Stimulated activated CD8-positive, alpha-beta memory T cell treated with anti-CD3 and anti-CD28 coated beads, Interleukin-4, amount 100 ng/mL, for 4 hours (primary cell): ENCODE results near the gene GSS.
"Not testable (repeated sequence)": the region's sequence is repeated elsewhere in the genome, so short reads cannot be mapped to it uniquely, and the experiment has no call there.

Experiments
- DNase-seq, 2 donors: peaks; one replicate each; pipeline ENCODE4 v3.0.0-alpha.2; 2020; ENCODE audit warnings: low read depth in 2 of 2, low spot score in 1 of 2

The GSS gene

DNA sequence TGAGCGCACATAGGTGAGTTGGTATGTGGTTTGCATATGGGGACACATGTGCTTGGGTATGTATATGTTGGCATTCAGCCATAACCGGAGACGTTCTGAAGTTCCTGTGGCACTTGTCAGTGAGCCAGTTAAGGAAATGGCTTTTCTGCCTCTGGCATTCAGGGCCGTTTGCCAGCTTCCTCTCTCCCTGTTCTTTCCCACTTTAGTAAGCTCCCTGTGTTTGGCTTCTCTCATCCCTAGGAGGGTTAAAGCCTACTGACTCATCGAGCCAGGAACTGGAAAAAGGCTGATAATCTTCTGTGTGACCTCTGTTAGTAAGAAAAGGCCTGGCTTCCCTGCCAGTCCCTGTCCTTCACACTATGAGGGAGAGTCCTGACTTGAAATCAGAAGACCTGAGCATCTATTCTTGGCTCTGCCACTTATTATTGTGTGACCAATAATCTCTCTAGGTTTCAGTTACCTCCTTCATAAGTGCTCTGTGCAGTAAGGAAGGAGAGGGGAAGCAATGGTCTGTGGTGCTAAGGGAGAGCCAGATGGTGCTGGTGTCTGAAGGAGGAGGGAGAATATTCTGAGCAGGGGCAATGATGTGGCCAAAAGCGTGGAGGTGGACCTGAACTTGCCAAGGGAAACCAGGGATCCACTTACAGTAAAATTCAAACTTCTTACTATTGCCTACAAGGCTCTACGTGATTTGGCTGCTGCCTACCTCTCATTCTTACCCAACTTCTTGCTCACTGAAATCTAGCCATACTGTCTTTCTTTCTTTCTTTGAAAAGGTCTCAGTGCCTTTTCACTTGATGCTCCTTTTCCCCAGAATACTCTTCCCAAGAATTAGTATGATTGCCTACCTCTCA lies 47.8 kb downstream of the GSS start:
- no peak for DNase-seq

DNA sequence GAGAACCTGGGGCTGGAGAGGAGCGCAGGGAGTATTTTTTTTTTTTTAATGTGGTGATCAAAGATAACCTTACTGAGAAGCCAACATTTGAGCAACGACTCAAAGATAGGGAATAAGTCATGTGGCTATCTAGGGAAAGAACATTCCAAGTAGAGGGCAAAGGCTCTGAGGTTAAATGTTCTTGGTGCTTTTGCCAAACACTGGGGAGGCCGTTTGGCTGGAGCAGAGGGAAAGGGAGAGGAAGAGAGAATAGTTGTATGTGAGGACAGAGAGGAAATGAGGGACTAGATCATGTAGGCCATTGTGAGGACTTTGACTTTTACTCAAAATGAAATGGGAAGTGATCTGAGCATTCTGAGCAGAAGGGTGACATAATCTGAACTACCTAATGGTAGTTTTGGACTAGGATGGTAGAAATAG lies 51.4 kb downstream of the GSS start:
- no peak for DNase-seq

DNA sequence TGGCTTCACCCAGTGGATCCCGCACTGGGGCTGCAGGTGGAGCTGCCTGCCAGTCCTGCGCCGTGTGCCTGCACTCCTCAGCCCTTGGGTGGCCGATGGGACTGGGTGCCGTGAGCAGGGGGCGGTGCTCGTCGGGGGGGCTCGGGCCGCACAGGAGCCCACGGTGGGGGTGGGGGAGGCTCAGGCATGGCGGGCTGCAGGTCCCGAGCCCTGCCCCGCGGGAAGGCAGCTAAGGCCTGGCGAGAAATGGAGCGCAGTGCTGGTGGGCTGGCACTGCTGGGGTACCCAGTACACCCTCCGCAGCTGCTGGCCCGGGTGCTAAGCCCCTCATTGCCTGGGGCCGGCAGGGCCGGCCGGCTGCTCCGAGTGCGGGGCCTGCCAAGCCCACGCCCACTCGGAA lies 56.9 kb downstream of the GSS start:
- not testable (repeated sequence) for DNase-seq

DNA sequence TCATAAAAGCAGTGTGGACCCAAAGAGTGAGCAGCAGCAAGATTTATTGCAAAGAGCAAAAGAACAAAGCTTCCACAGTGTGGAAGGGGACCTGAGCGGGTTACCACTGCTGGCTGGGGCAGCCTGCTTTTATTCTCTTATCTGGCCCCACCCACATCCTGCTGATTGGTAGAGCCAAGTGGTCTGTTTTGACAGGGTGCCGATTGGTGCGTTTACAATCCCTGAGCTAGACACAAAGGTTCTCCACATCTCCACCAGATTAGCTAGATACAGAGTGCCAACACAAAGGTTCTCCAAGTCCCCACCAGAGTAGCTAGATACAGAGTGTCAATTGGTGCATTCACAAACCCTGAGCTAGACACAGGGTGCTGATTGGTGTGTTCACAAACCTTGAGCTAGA lies 57.5 kb downstream of the GSS start:
- DNase-seq = not testable (repeated sequence)

DNA sequence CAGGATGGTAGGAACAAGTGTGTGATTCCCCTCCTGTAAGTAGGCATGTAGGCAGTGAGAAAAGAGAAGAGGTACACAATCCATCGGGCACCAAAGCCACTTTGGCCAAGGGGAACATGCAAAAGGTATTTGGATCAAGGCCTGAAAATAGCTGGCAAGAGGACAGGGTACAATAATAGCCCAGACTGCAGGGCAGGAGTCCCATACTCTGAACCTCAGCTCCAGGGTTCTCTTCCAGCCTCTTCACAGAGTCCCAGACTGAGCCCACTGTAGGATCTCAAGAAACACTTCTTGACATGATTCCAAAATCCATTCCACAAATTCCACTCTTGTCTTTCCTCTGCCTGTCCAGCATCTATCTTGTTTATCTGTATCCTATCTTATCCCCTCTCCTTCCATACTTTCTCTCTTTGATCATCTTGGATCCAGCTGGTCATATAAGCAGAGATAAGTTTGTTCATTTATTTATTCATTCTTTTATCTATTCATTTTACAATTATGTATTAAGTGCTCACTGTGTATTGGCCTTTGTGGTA lies 59.5 kb downstream of the GSS start:
- DNase-seq = no peak

DNA sequence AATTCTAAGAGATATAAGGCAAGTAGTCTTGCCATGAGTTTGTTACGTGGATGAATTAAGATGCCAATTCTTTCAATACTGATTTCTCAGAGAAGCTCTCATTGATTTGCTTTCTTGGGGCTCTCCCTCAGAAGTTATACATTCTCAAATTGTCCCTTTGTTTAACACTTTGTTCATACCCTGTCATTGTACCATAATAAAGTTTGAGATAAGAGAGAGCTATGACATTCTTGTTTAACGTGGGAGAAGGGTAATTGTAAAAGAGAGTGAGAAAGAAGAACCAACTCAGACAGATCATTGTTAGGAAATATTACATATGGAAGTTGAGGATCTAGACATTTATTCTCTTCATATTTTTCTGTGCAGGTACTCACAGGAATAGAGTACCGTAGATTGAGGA lies 60.1 kb downstream of the GSS start:
- DNase-seq = no peak

DNA sequence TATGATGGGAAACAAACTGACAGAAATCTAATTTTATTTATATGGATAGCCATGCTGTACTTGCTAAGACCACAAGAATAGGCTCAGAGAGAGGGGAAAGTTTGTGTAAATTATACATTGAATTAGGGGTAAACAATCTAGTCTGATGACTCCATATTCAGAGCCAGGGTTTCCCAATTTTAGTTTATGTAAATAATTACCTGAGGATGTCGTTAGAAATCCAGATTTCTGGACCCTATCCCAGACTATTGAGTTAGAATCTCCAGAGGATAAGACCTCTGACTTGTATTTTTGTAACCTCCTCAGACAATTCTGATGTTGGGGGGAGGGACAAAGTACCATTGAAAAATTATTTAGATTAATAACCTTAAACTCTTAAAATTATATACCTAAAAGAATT lies 60.9 kb downstream of the GSS start:
- no peak for DNase-seq

DNA sequence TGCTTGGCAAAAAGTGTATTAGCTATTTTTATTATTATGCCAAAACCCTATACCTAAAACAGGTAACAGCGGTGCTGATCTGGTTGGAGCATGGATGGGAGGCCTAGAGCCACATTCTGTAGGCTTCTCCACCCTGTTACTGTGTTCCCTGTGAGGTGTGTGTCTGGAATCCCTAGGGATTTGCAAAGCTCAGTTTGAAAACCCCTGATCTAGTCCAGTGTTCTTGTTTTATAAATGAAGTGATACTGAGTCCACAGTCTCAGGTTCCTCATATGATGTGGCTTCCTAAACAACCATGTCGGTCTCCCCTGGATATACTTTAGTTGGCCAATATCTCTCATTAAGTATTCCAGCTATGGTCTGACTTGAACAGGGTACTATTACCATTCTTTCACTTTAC lies 62.9 kb downstream of the GSS start:
- no peak for DNase-seq

DNA sequence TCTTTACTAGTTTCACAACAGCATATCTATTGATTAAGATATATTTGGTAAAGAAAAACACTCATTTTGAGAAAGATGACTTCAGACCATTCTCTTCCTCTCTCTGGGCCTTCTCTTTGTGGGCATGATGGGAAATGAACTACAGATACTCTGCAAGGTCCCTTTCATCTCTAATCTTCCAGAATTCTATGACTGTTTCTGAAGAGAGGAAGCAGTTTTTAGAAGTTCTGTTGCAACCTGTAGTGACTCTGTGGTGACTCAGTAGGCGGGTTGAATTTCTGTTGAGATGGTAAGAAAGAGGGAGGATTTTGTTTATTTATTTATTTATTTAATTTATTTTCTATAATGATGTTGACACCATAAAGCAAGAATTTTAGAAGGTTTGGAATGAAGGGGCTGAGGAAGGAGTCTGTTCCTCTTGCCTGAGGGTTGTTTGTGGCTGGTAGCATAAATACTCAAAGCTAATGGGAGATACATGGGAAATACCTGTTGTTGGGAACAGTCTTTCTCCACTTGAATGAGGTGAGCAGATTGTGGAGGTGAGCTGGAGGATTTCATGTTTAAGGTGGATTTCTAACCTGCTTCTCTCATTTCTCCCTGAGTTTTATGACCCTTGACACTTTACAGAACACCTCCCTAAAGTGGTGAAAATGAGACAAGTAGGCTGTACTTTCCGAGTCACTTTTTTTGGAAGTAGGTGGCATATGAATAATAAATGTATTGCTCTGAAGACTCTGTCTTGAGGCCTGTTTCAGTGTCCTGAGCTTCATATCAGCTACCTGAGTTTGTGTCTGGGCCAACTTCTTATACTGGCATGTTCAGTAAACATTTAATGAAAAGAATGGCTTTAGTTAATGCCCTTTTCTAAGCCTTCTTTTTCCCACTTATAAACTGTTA lies 64.2 kb downstream of the GSS start:
- DNase-seq = no peak

DNA sequence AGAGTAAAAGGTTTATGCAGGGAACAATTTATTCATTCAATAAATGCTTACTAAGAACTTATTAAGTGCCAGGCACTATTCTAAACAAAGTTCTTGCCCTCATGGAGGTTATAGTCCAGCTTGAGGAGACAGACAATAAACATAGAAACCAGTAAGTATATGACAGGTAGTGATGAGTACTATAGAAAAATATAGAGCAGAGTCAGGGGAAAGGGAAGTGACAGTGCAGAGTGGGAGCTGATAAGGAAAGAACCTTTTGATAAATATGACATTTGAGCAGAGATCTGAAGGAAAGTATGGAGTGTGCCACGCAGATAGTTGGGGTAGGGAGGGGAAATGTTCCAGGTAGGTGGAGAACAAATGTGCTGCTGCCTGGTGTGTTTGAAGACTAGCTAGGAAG lies 67.1 kb downstream of the GSS start:
- no peak for DNase-seq

DNA sequence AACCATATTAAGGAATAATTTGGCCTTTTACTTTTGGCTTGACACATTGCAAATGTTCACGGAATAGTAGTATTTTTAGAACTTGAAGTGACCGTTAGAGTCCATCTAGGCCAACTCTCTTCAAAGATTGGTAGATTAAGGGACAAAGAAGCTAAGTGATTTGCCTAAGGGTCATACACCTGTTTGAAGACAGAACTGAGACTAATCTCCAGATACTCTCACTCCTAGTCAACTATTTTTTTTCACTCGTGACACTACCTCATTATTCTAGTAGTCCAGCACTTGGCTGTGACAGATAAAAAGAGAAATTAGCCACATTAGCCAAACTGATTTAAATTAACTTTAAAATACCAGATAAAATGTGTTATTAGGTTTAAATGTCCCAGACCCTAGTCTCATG lies 68.6 kb downstream of the GSS start:
- DNase-seq = no peak

DNA sequence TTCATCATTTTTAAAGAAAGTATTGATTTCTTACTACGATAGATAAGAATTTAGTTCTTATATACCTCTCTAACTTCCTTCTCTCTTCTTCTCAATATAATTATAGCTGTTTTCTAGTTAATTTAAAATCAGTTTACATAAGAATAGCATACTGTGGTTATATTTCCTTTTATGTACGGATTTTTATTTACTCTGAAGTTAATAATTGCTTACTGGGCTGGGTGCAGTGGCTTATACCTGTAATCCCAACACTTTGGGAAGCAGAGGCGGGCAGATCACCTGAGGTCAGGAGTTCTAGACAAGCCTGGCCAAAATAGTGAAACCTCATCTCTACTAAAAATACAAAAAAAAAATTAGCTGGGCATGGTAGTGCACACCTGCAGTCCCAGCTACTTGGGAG lies 69.5 kb downstream of the GSS start:
- DNase-seq = no peak

DNA sequence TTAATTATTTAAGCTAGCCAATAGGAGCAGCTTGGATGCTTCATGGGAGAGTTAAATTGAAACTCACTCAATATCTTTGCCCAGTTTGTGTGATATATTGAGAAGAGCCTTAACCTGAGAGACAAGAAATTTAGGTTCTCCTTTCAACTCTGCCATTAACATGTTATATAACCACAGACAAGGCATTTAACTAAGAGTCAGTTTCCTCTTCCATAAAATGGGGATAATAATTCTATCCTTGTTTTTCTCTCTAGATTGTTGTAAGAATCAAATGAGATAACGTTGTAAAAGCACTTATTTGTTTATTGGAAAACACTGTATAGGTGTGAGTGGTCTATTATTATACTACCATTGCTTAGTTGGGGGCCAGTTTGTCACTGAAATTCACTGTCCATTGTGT lies 71.3 kb downstream of the GSS start:
- DNase-seq = no peak

DNA sequence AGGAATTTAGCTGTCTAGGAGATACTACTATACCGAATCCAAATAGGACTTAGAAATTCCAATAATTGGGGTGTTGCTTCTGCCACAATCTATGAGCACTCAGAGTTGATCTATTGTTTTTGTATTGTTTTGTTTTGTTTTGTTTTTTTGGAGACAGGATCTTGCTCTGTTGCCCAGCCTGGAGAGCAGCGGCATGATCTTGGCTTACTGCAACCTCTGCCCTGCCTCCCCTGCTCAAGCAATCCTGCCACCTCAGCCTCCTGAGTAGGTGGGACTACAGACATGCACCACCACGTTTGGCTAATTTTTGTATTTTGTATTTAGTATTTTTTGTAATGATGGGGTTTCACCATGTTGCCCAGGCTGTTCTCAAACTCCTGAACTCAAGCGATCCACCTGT lies 71.8 kb downstream of the GSS start:
- DNase-seq = no peak

DNA sequence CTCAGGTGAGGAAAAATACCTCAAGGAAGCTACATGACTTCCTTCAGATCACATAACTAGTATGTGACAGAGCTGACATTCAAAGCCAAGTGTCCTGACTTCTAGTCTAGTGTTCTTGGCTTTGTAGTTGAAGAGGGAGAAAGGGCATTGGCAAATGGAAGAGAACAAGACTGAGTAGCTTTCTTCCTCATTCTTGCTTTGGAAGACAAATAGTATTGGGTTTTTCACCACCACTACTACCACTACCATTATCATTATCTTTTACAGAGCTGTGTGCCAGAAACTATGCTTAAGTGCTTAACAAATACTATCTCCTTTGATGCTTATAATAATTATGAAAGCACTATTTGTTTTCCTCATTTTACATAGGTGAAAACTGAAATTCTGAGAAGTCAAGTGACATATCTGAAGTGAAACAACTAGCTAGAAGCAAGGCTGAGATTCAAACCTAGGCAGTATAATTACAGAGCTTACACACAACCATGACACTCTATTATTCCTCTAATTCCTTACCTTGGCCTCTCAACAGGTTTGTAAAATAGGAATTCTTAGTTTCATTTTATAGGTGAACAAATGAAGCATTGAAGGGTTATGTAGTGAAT lies 72.4 kb downstream of the GSS start:
- no peak for DNase-seq

DNA sequence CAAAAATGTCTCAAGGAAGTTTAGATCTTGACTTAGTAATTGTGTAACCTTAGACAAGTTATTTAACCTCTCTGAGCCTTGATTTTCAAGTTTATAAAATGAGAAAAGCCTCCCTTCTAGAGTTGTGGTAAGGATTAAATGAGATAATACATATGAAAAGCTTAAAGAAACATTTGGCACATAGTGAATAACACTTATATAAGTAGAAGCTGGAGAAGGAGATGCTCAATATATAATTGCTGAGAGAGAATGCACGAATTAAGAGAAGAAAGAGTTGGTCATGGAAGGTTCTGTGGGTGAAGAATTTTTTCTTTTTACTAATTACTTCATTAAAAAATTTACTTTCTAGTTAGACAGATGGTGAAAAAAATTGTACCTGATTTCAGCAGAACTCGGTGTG lies 73.9 kb downstream of the GSS start:
- no peak for DNase-seq

DNA sequence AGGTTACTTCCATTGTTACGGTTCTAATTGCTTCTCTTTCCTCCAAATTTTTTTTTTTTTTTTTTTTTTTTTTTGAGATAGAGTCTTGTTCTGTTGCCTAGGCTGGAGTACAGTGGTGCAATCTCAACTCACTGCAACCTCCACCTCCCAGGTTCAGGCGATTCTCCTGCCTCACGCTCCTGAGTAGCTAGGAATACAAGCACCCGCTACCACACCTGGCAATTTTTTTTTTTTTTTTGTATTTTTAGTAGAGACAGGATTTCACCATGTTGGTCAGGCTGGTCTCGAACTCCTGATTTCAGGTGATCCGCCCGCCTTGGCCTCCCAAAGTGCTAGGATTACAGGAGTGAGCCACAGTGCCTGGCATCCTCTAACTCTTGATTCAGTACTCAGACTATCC lies 74.6 kb downstream of the GSS start:
- not testable (repeated sequence) for DNase-seq

DNA sequence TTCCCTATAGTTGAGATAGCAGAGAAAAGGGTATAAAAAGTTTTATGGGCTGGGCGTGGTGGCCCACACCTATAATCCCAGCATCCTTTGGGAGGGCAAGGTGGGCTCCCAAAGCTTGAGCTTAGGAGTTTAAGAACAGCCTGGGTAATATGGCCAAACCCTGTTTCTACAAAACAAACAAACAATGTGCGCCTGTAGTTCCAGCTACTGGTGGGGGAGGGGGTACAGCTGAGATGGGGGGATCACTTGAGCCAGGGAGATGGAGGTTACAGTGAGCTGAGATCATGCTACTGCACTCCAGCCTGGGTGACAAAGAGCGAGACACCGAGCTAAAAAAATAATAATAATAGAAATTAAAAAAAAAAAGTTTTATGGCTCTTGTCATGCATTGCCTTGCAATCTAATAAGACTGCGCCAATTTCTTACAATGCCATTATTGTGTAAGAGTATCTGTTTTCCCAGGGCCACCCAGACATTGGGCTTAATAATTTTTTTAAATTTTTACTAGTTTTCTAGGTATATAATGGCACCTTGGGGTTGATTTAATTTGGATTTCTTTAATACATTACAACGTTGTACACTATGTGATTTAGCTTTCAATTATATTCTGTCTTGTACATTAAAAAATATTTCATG lies 75.3 kb downstream of the GSS start:
- no peak for DNase-seq
